Keratinocyte (primary cell): Measurements from ENCODE around the gene SH3BP5L.

Experiments used
- CTCF ChIP-seq, 3 experiments: IDR thresholded peaks in 1 of 3; conservative IDR thresholded peaks in 1 of 3; optimal IDR thresholded peaks in 1 of 3; 2 replicates in 2 of 3; 3 replicates in 1 of 3; pipeline versions ENCODE3 to v1.5.1; 2011; ENCODE audit warnings: low read length in 3 of 3, mild to moderate bottlenecking in 3 of 3, moderate library complexity in 2 of 3, control low read depth in 1 of 3, inconsistent platforms in 1 of 3; ENCODE audit not compliant: insufficient read depth in 2 of 3; ENCODE audit errors: extremely low read depth in 1 of 3
- EZH2 ChIP-seq: IDR thresholded peaks from one replicate; pipeline ENCODE4 v1.6.1; 2012; ENCODE audit warnings: inconsistent platforms, mild to moderate bottlenecking, low read length, moderate library complexity

GRCh38 chr1:248823517-248824001, 2.2 kb downstream of the SH3BP5L start:
- TF ChIP-seq EZH2 (no peak), CTCF (optimal IDR thresholded peaks at IDR 0.05 in 1 of 3, IDR thresholded peaks at IDR 0.05 in 1 of 3, conservative IDR thresholded peaks at IDR 0.05 in 1 of 3; ENCODE audit: extremely low read depth in 1 of 3, insufficient read depth in 2 of 3, low read length in 3 of 3) (no peak)
